H1 (cell line): Measurements from ENCODE around the gene TMEM131L. TPM values are rescaled to one million over a fixed set of nuclear protein-coding genes. Genes with fewer than 3 reads are reported as not detected.

Experiments used
- BACH1 ChIP-seq: IDR thresholded peaks from 2 replicates; pipeline ENCODE4 v1.6.1; 2012; ENCODE audit warnings: low read length, improper control_type of control experiment
- CBX8 ChIP-seq: fragments of 300-800, 300-1000 bp; sonication (generic); IDR thresholded peaks from 2 replicates; pipeline ENCODE4 v1.7.1; 2016; ENCODE audit warnings: low read depth, low read length, borderline replicate concordance
- CEBPB ChIP-seq: IDR thresholded peaks from 2 replicates; pipeline ENCODE4 v1.6.1; 2012; ENCODE audit warnings: low read depth, low read length
- HDAC2 ChIP-seq, 2 experiments: fragments of 300-600 bp in 1 of 2; sonication (generic) in 1 of 2; IDR thresholded peaks; 2 replicates each; pipeline ENCODE4 v1.6.1; 2011 to 2012; ENCODE audit warnings: low read depth in 2 of 2, low read length in 2 of 2, mild to moderate bottlenecking in 2 of 2, moderate library complexity in 2 of 2, borderline replicate concordance in 1 of 2, inconsistent platforms in 1 of 2
- NANOG ChIP-seq: IDR thresholded peaks from 2 replicates; pipeline ENCODE4 v1.6.1; 2011; ENCODE audit warnings: low read length, low read depth, mild to moderate bottlenecking, inconsistent platforms; ENCODE audit not compliant: insufficient read depth, poor library complexity, severe bottlenecking
- SP1 ChIP-seq: IDR thresholded peaks from 2 replicates; pipeline ENCODE4 v1.6.1; 2011; ENCODE audit warnings: low read depth, low read length
- SP4 ChIP-seq: IDR thresholded peaks from 2 replicates; pipeline ENCODE4 v1.6.1; 2012; ENCODE audit warnings: low read length, inconsistent platforms
- polyA plus RNA-seq, 7 experiments: library from polyadenylated mRNA; depleted of rRNA in 3 of 7; stranded (reverse) in 5 of 7; unstranded in 2 of 7; fragments of >200 nt in 5 of 7; fragments of 200-250 nt in 2 of 7; gene quantifications; 1 replicate in 5 of 7; 2 replicates in 1 of 7; 4 replicates in 1 of 7; pipeline versions ENCODE4 v1.2.1 to v1.2.3, GENCODE V29; 2011 to 2013; ENCODE audit warnings: missing spikeins in 2 of 7, mixed read lengths in 2 of 7
- total RNA-seq: library from RNA; stranded (reverse); fragmentation: NEBNext Ultra II Directional; extraction: Animal tissue kit (Norgen Biotek cat#: 25700); gene quantifications from 2 replicates; pipeline ENCODE4 v1.2.1, GENCODE V29; 2021

Gene TMEM131L
- total and polyA plus RNA-seq, 2 of the 8 experiments (the other 6 are each of a cell fraction or from before 2014, with no cell fraction given): 14.3 to 26.1 TPM

DNA sequence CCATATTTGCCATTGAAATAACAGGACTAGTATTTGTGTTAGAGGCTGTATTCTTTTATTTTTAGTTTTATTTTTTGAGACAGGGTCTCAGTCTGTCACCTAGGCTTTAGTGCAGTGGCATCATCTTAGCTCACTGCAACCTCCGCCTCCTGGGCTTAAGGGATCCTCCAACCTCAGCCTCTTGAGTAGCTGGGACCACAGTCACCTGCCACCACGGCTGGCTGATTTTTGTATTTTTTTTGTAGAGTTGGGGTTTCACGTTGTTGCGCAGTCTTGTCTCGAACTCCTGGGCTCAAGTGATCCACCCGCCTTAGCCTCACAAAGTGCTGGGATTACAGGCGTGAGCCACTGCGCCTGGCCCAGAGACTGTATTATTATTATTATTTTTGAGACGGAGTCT, 15.3 kb downstream of the TMEM131L start (continued):
- TF ChIP-seq SP1: no peak
- no peak for TF ChIP-seq CBX8
- no peak for TF ChIP-seq HDAC2 (IDR thresholded peaks at IDR 0.05; ENCODE audit: borderline replicate concordance in 1 of 2, low read depth in 2 of 2, low read length in 2 of 2)
- no peak for TF ChIP-seq BACH1
- no peak for TF ChIP-seq CEBPB
- TF ChIP-seq NANOG: no peak
- no peak for TF ChIP-seq SP4
